GM12873 (cell line): ENCODE data around the gene CTSH.

Experiments used
- TF ChIP-seq, protein P1 (sequence below): IDR thresholded peaks from 2 replicates; pipeline ENCODE4 v1.5.1; 2012; ENCODE audit warnings: low read depth, mild to moderate bottlenecking, moderate library complexity, low read length, control low read depth; ENCODE audit not compliant: insufficient read depth; ENCODE audit errors: missing control alignments

CTSH gene

GRCh38 chr15:78977091-78977571 is 32.3 kb upstream of the CTSH start:
- TF ChIP-seq, protein P1, sequence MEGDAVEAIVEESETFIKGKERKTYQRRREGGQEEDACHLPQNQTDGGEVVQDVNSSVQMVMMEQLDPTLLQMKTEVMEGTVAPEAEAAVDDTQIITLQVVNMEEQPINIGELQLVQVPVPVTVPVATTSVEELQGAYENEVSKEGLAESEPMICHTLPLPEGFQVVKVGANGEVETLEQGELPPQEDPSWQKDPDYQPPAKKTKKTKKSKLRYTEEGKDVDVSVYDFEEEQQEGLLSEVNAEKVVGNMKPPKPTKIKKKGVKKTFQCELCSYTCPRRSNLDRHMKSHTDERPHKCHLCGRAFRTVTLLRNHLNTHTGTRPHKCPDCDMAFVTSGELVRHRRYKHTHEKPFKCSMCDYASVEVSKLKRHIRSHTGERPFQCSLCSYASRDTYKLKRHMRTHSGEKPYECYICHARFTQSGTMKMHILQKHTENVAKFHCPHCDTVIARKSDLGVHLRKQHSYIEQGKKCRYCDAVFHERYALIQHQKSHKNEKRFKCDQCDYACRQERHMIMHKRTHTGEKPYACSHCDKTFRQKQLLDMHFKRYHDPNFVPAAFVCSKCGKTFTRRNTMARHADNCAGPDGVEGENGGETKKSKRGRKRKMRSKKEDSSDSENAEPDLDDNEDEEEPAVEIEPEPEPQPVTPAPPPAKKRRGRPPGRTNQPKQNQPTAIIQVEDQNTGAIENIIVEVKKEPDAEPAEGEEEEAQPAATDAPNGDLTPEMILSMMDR, result no peak

DNA sequence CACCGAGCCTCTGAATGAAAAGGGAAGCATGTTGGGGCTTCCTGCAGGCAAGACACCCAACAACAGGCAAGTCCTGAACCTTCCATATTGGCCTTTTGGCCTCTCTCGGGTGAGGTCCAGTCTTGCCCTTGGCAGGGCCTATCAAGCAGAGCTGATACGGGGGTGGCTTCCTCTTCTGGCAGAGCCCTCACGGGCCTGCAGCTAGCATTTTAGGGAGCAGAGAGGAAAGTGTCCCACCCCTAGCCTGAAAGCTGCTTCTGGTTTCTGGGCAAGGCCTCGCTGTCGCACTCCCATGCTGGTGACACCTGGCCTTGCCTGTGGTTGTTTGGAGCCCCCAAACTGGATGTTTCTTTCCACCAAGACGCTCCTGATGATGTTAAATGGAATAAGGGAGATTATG is 31.8 kb upstream of the CTSH start:
- TF ChIP-seq, protein P1, result no peak

- TF ChIP-seq, protein P1, result no peak
Observed at GRCh38 chr15:78974272-78974918, 29.5 kb upstream of the CTSH start.

GRCh38 chr15:78969687-78970349 is 25.0 kb upstream of the CTSH start:
- TF ChIP-seq, protein P1, result no peak

GRCh38 chr15:78968539-78969271 is 23.9 kb upstream of the CTSH start:
- TF ChIP-seq, protein P1, result no peak

GRCh38 chr15:78968114-78968513 is 23.3 kb upstream of the CTSH start:
- TF ChIP-seq, protein P1, result no peak

DNA sequence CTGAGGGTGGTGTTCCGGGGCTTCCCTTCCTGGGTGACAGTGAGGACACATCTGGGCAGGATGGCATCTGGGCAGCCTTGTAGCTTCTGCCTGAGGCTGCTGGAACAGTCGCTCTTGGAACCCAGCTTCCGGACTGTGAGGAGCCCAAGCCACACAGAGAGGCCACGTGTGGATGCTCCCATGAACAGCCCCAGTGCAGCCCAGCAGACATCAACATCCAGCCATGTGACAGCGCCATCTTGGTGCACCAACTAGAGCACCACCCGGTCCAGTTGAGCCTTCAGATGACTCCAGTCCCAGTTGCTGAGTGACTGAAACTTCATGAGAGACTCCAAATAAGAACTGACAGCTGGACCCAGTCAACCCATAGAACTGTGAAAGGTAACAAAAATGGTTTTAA is 15.5 kb upstream of the CTSH start:
- TF ChIP-seq, protein P1, result no peak
